Measurements from ENCODE around the gene NCOA1.

GRCh38 chr2:24813691-24814137 is 322.7 kb downstream of the NCOA1 start:
- no peak for TF ChIP-seq CTCF (optimal IDR thresholded peaks at IDR 0.05 in 1 of 3, IDR thresholded peaks at IDR 0.05 in 1 of 3, conservative IDR thresholded peaks at IDR 0.05 in 1 of 3; ENCODE audit: extremely low read depth in 1 of 3, insufficient read depth in 2 of 3, low read length in 3 of 3)
- TF ChIP-seq EZH2 (IDR thresholded peaks at IDR 0.05; ENCODE audit: low read length) = no peak

All from keratinocyte (primary cell).